A673 (cell line): ENCODE measurements around the gene KIF23. TPM values are rescaled to one million over a fixed set of nuclear protein-coding genes. Genes with fewer than 3 reads are reported as not detected.
A peak's percentile ranks its signal among the peaks of the same experiment; 100 is the strongest.

Experiments
- BruUV-seq: library from RNA; stranded (reverse); fragments of 400-500 nt; replicated peaks from 2 replicates; lab custom pipeline; 2021; lab: Mats Ljungman, UMichigan
- CTCF ChIA-PET: fragments of 300-600 bp; sonication (Branson Sonifier 250); formaldehyde crosslinking; loops from one replicate; lab custom pipeline; 2022; ENCODE audit warnings: antibody characterized with exemption; lab: Charles Lee
- POLR2A ChIA-PET: fragments of 300-600 bp; sonication (Branson Sonifier 250); formaldehyde crosslinking; loops from one replicate; lab custom pipeline; 2022; ENCODE audit warnings: antibody characterized with exemption; ENCODE audit not compliant: low non-redundant PET; lab: Charles Lee
- DNase-seq: peaks from one replicate; pipeline ENCODE4 v3.0.0-alpha.2; 2015; ENCODE audit warnings: low spot score
- H3K27ac ChIP-seq: fragments of 200-600 bp; sonication (generic); 2 replicates; pipeline ENCODE4 v1.5.1; 2016; ENCODE audit warnings: mixed run types, low read depth, mild to moderate bottlenecking, mixed read lengths, antibody characterized with exemption, low read length; ENCODE audit not compliant: poor library complexity, severe bottlenecking
- H3K27me3 ChIP-seq: fragments of 200-600 bp; sonication (generic); replicated peaks from 2 replicates; pipeline ENCODE4 v1.6.1; 2017; ENCODE audit warnings: mixed run types, low read depth, mild to moderate bottlenecking, mixed read lengths, antibody characterized with exemption, low read length; ENCODE audit not compliant: insufficient read depth, poor library complexity
- H3K36me3 ChIP-seq: fragments of 200-600 bp; sonication (generic); 2 replicates; pipeline ENCODE4 v1.6.1; 2016; ENCODE audit warnings: mixed run types, mild to moderate bottlenecking, mixed read lengths, antibody characterized with exemption, low read length; ENCODE audit not compliant: insufficient read depth, poor library complexity, severe bottlenecking
- H3K4me1 ChIP-seq: fragments of 200-600 bp; sonication (generic); 2 replicates; pipeline ENCODE4 v1.6.1; 2017; ENCODE audit warnings: mixed run types, mild to moderate bottlenecking, mixed read lengths, antibody characterized with exemption, low read length; ENCODE audit not compliant: insufficient read depth, poor library complexity, severe bottlenecking
- H3K4me3 ChIP-seq: fragments of 200-600 bp; sonication (generic); 2 replicates; pipeline ENCODE4 v1.5.1; 2016; ENCODE audit warnings: low read depth, mixed run types, mild to moderate bottlenecking, mixed read lengths, low read length; ENCODE audit not compliant: poor library complexity, severe bottlenecking
- H3K9me3 ChIP-seq: fragments of 200-600 bp; sonication (generic); 2 replicates; pipeline ENCODE4 v1.6.1; 2016; ENCODE audit warnings: mixed run types, low read depth, mild to moderate bottlenecking, mixed read lengths, antibody characterized with exemption, low read length; ENCODE audit not compliant: poor library complexity, severe bottlenecking
- EZH2 ChIP-seq: fragments of 200-600 bp; sonication (generic); IDR thresholded peaks from 2 replicates; pipeline ENCODE4 v1.6.1; 2017; ENCODE audit warnings: borderline replicate concordance, low read depth, mild to moderate bottlenecking, mixed read lengths, antibody characterized with exemption, low read length; ENCODE audit not compliant: poor library complexity, severe bottlenecking
- intact Hi-C: fragments of 100-400 bp; cut with micrococcal nuclease; formaldehyde crosslinking; loops from one replicate; pipeline ENCODE4 v1.10.0; 2022; ENCODE audit not compliant: unreplicated experiment
- total RNA-seq: library from RNA; stranded (reverse); gene quantifications from 2 replicates; pipeline ENCODE4 v1.2.3, GENCODE V29; 2021
- TF ChIP-seq, protein P1 (sequence below): fragments of 300-800, 200-600 bp; sonication (generic); conservative IDR thresholded peaks from 2 replicates; pipeline ENCODE4 v1.5.1; 2017; ENCODE audit warnings: low read depth, mild to moderate bottlenecking, antibody characterized with exemption, low read length, moderate library complexity, mixed read lengths

KIF23 gene
- total RNA-seq, 1 experiment from 2014 or later: 124 TPM

DNA sequence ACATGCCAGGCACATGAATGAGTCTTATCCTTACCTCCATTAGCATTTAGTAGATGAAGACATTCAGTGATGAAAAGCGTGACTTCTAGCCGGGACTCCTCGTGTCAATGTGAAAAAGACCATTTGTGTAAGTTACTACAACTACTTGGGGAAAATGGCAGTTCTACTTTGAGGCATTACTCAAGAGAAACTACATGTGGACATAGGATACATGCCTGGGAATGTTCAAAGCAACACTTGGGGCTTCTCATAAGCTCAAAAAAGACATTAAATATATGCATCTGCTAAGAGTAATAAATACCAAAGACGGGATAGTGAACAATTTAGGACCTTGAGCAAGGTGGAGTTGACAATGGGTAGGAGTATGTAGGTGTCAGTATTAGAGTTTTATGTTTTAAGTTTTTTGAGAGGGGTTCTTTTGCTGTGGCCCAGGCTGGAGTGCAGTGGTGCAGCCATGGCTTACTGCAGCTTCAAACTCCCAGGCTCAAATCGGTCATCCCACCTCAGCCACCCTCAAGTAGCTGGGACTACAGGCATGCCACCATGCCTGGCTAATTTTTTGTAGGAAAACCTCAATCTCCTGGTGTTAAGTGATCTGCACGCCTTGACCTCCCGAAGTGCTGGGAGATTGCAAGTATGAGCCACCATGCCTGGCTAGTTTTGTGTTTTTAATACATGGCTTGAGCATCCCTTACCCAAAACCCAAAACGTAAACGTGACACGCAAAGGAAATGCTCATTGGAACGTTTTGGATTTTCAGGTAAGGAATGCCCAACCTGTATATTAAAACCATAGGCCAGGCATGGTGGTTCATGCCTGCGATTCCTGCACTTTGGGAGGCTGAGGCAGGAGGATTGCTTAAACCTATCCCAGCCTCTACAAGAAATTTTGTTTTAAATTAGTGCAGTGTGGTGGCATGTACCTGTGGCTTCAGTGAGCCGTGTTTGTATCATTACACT is 42.3 kb downstream of the KIF23 start:
- Histone ChIP-seq H3K9me3 (no peaks in the 10 kb centered on the region), H3K27ac (no peak overlapping the region), H3K4me1 (peaks cover 19% of the 10 kb centered on the region), H3K4me3 (no peak overlapping the region), H3K36me3 (peaks cover 47% of the 10 kb centered on the region), H3K27me3 (no peaks in the 10 kb centered on the region)
- CTCF ChIA-PET: no interaction called here
- BruUV-seq: no TSS peak
- intact Hi-C loops: no loop called here
- TF ChIP-seq, protein P1, sequence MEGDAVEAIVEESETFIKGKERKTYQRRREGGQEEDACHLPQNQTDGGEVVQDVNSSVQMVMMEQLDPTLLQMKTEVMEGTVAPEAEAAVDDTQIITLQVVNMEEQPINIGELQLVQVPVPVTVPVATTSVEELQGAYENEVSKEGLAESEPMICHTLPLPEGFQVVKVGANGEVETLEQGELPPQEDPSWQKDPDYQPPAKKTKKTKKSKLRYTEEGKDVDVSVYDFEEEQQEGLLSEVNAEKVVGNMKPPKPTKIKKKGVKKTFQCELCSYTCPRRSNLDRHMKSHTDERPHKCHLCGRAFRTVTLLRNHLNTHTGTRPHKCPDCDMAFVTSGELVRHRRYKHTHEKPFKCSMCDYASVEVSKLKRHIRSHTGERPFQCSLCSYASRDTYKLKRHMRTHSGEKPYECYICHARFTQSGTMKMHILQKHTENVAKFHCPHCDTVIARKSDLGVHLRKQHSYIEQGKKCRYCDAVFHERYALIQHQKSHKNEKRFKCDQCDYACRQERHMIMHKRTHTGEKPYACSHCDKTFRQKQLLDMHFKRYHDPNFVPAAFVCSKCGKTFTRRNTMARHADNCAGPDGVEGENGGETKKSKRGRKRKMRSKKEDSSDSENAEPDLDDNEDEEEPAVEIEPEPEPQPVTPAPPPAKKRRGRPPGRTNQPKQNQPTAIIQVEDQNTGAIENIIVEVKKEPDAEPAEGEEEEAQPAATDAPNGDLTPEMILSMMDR: no peak
- TF ChIP-seq EZH2: no peak
- DNase-seq: no peak
- POLR2A ChIA-PET: interaction anchor here (0.6 kb wide), 1 partner anchor 20 kb away, joined by 3 read pairs; no protein-coding TSS in a partner anchor

DNA sequence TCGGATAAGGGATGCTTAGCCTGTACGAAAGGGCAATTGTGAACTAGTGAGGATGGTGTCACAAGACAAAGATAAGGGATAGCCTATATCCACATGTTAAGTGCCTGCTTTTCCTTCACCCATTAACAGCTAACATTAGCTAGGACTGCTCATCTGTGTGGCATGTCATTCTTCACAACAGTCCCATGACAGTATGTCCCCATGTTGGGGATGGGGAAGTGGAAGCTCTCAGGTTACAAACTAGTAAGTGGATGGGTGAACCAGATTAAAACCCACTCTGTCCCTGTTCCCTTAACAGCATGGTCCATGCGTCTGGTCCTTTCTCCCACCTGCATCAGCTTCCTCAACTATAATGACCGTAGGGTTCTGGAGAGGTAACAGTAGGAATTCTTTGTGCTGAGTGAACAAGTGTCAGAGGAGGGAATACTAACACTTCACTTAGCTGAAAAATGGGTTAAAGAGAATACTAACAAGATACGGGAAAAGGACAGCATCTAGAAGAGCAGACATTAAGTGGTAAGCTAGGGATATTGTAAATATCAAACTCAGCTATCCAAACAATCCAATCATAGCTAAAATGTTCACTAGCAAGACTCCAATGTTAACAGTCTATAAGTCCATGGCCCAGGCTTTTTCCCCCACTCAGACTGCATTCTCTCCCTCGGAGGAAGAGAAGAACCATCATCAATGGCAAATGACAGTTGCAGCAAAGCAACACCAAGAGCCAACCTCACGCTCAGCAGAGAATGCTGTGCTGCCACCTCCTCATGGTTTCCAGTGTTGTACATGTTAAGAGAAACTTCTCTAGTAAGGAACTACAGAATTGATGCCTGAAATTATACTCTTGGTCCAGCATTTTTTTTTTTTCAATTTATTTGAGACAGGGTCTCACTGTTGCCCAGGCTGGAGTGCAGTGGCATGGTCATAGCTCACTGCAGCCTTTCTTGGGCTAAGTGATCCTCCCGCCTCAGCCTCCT is 43.4 kb downstream of the KIF23 start:
- ChIA-PET CTCF (no interaction called here), POLR2A (interaction anchor here (0.6 kb wide), 4 partner anchors 19 to 1070 kb away, joined by 3 to 16 read pairs (median 3); no protein-coding TSS in a partner anchor)
- Histone ChIP-seq H3K9me3 (no peaks in the 10 kb centered on the region), H3K27ac (peak overlapping the region; percentile 45), H3K36me3 (peaks cover 47% of the 10 kb centered on the region), H3K4me1 (peaks cover 12% of the 10 kb centered on the region), H3K27me3 (no peaks in the 10 kb centered on the region), H3K4me3 (no peak overlapping the region)
- DNase-seq: no peak
- TF ChIP-seq, protein P1: no peak
- no peak for TF ChIP-seq EZH2
- intact Hi-C loops: no loop called here
- no TSS peak for BruUV-seq

DNA sequence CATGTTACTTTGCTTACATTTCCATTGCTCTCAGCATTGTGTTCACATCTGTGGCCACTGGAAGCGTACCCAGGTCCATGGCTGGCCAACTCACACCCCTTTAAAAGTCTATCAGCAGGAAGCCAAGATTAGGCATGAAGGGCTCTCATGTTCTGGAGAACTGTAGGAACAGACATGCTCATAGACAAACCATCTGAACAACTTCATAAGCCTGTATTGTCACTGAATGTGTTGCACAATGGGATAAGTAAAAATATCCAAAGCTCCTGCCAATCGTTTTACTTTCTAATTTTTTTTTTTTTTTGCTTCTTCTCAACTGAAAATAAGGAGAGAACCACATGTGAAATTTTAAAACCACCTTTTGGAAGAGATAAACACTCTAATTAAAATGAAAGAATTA is 44.9 kb downstream of the KIF23 start:
- Histone ChIP-seq H3K27me3 (no peaks in the 10 kb centered on the region), H3K36me3 (peaks cover 38% of the 10 kb centered on the region), H3K27ac (no peak overlapping the region), H3K4me1 (peaks cover 16% of the 10 kb centered on the region), H3K9me3 (no peaks in the 10 kb centered on the region), H3K4me3 (no peak overlapping the region)
- BruUV-seq: no TSS peak
- ChIA-PET CTCF (interaction anchor here (0.6 kb wide), 1 partner anchor 638 kb away, joined by 3 read pairs; no protein-coding TSS in a partner anchor), POLR2A (interaction anchor here (0.6 kb wide), 1 partner anchor 391 kb away, joined by 3 read pairs; no protein-coding TSS in a partner anchor)
- intact Hi-C loops: no loop called here
- DNase-seq: no peak
- TF ChIP-seq, protein P1: no peak
- TF ChIP-seq EZH2: no peak
